Type B pancreatic cell (in vitro differentiated cells): Measurements from ENCODE around the gene ZNF444. TPM values are rescaled to one million over a fixed set of nuclear protein-coding genes. Genes with fewer than 3 reads are reported as not detected.

ENCODE experiments used
- DNase-seq: peaks from one replicate; pipeline ENCODE4 v3.0.0; 2021; ENCODE audit warnings: mixed read lengths; ENCODE audit not compliant: unreplicated experiment; ENCODE audit errors: extremely low spot score
- H3K27ac Mint-ChIP-seq: 2 replicates; pipeline ENCODE4 v1.8.0; 2021; ENCODE audit warnings: mild to moderate bottlenecking, mixed read lengths
- H3K27me3 Mint-ChIP-seq: 2 replicates; pipeline ENCODE4 v1.8.0; 2021; ENCODE audit warnings: mixed read lengths
- H3K36me3 Mint-ChIP-seq: 2 replicates; pipeline ENCODE4 v1.8.0; 2021; ENCODE audit warnings: mixed read lengths
- H3K4me1 Mint-ChIP-seq: one replicate; pipeline ENCODE4 v1.8.0; 2021; ENCODE audit warnings: mixed read lengths; ENCODE audit not compliant: unreplicated experiment
- H3K4me3 Mint-ChIP-seq: 2 replicates; pipeline ENCODE4 v1.8.0; 2021; ENCODE audit warnings: mild to moderate bottlenecking, mixed read lengths
- H3K9me3 Mint-ChIP-seq: 2 replicates; pipeline ENCODE4 v1.8.0; 2021; ENCODE audit warnings: mixed read lengths
- CTCF ChIP-seq: fragments of 200-600 bp; sonication (generic); conservative IDR thresholded peaks from 2 replicates; pipeline ENCODE4 v1.5.0; 2021; ENCODE audit warnings: antibody characterized with exemption, mild to moderate bottlenecking
- total RNA-seq: library from RNA; stranded (reverse); gene quantifications from 2 replicates; pipeline ENCODE4 v1.2.1, GENCODE V29; 2021; ENCODE audit warnings: low replicate concordance

Gene ZNF444
- total RNA-seq, 1 donor from 2014 or later = 40.7 TPM

- Mint-ChIP-seq H3K9me3 (no peaks in the 10 kb centered on the region), H3K27ac (peak overlapping the region; percentile 89), H3K4me1 (peaks cover 55% of the 10 kb centered on the region), H3K4me3 (peak overlapping the region; percentile 34), H3K36me3 (no peaks in the 10 kb centered on the region), H3K27me3 (no peaks in the 10 kb centered on the region)
- DNase-seq = no peak
- TF ChIP-seq CTCF = no peak
Measured at GRCh38 chr19:56114778-56115110, 26.3 kb upstream of the ZNF444 start.

- no peak for TF ChIP-seq CTCF
- H3K36me3 Mint-ChIP-seq = no peaks in the 10 kb centered on the region
- no peaks in the 10 kb centered on the region for H3K27me3 Mint-ChIP-seq
- no peak for DNase-seq
- H3K9me3 Mint-ChIP-seq = no peaks in the 10 kb centered on the region
- H3K27ac Mint-ChIP-seq = no peak overlapping the region
- H3K4me3 Mint-ChIP-seq = no peak overlapping the region
- peaks cover 52% of the 10 kb centered on the region for H3K4me1 Mint-ChIP-seq
Measured at GRCh38 chr19:56115490-56115889, 25.6 kb upstream of the ZNF444 start.

GRCh38 chr19:56116606-56117005 is 24.5 kb upstream of the ZNF444 start:
- TF ChIP-seq CTCF = no peak
- no peak for DNase-seq
- no peaks in the 10 kb centered on the region for H3K36me3 Mint-ChIP-seq
- H3K27me3 Mint-ChIP-seq = no peaks in the 10 kb centered on the region
- peaks cover 44% of the 10 kb centered on the region for H3K4me1 Mint-ChIP-seq
- H3K27ac Mint-ChIP-seq = peak overlapping the region; percentile 46
- H3K4me3 Mint-ChIP-seq = no peak overlapping the region
- no peaks in the 10 kb centered on the region for H3K9me3 Mint-ChIP-seq

GRCh38 chr19:56117376-56117884 is 23.7 kb upstream of the ZNF444 start:
- peak overlapping the region; percentile 51 for H3K4me3 Mint-ChIP-seq
- H3K27me3 Mint-ChIP-seq = no peaks in the 10 kb centered on the region
- H3K36me3 Mint-ChIP-seq = no peaks in the 10 kb centered on the region
- no peak overlapping the region for H3K27ac Mint-ChIP-seq
- peaks cover 38% of the 10 kb centered on the region for H3K4me1 Mint-ChIP-seq
- H3K9me3 Mint-ChIP-seq = no peaks in the 10 kb centered on the region
- no peak for DNase-seq
- TF ChIP-seq CTCF = no peak

- H3K27me3 Mint-ChIP-seq = no peaks in the 10 kb centered on the region
- no peak for DNase-seq
- H3K36me3 Mint-ChIP-seq = no peaks in the 10 kb centered on the region
- peaks cover 34% of the 10 kb centered on the region for H3K4me1 Mint-ChIP-seq
- H3K9me3 Mint-ChIP-seq = no peaks in the 10 kb centered on the region
- H3K4me3 Mint-ChIP-seq = peak overlapping the region; percentile 51
- no peak for TF ChIP-seq CTCF
- H3K27ac Mint-ChIP-seq = no peak overlapping the region
Measured at GRCh38 chr19:56117889-56118288, 23.2 kb upstream of the ZNF444 start.
